ENCODE results near the gene S100B.

DNA sequence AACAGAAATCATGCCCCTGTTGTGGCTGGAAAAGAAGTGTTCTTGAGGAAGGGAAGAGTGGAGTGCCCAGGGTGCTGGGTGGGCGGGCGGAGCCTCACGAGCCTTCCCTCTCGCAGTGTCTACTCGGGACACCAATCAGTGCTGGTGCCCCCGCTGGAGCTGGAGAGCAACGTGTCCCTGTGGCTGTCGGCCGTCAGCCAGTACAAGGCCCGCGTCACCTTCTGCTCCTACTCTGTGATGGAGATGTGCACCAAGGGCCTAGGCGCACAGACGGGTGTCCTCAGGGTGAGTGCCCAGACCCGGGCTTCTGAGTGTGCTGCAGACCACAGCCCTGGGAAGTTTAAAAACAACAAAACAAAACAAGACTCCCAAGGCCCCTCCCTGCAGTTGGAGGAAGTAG lies 47.4 kb downstream of the S100B start:
- TF ChIP-seq, protein P1, sequence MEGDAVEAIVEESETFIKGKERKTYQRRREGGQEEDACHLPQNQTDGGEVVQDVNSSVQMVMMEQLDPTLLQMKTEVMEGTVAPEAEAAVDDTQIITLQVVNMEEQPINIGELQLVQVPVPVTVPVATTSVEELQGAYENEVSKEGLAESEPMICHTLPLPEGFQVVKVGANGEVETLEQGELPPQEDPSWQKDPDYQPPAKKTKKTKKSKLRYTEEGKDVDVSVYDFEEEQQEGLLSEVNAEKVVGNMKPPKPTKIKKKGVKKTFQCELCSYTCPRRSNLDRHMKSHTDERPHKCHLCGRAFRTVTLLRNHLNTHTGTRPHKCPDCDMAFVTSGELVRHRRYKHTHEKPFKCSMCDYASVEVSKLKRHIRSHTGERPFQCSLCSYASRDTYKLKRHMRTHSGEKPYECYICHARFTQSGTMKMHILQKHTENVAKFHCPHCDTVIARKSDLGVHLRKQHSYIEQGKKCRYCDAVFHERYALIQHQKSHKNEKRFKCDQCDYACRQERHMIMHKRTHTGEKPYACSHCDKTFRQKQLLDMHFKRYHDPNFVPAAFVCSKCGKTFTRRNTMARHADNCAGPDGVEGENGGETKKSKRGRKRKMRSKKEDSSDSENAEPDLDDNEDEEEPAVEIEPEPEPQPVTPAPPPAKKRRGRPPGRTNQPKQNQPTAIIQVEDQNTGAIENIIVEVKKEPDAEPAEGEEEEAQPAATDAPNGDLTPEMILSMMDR (IDR thresholded peaks at IDR 0.05): no peak
- no peak for TF ChIP-seq POLR2A (IDR thresholded peaks at IDR 0.05)

Data from tibial nerve (tissue), 3 donors.